Stimulated activated CD8-positive, alpha-beta memory T cell treated with anti-CD3 and anti-CD28 coated beads, Interleukin-15, amount 100 ng/mL, for 24 hours (primary cell): ENCODE data around the gene CCBE1.

Source experiments
- DNase-seq: peaks from one replicate; pipeline ENCODE4 v3.0.0-alpha.2; 2020; ENCODE audit warnings: low read depth

The CCBE1 gene

GRCh38 chr18:59492756-59493421 lies 204.3 kb downstream of the CCBE1 start:
- no peak for DNase-seq

- DNase-seq = no peak
Measured at GRCh38 chr18:59488899-59489298, 208.3 kb downstream of the CCBE1 start.

GRCh38 chr18:59485382-59485781 lies 211.8 kb downstream of the CCBE1 start:
- DNase-seq = no peak

- DNase-seq = no peak
Measured at GRCh38 chr18:59484561-59485328, 212.5 kb downstream of the CCBE1 start.

- DNase-seq = no peak
Measured at GRCh38 chr18:59484131-59484530, 213.1 kb downstream of the CCBE1 start.

GRCh38 chr18:59481436-59481835 lies 215.8 kb downstream of the CCBE1 start:
- DNase-seq = no peak

GRCh38 chr18:59479776-59480175 lies 217.4 kb downstream of the CCBE1 start:
- no peak for DNase-seq

- DNase-seq = no peak
Measured at GRCh38 chr18:59478591-59478990, 218.6 kb downstream of the CCBE1 start.

- DNase-seq = no peak
Measured at GRCh38 chr18:59477849-59478248, 219.4 kb downstream of the CCBE1 start.

GRCh38 chr18:59470561-59471121 lies 226.6 kb downstream of the CCBE1 start:
- no peak for DNase-seq

- no peak for DNase-seq
Measured at GRCh38 chr18:59469463-59470180, 227.6 kb downstream of the CCBE1 start.

GRCh38 chr18:59468821-59469220 lies 228.4 kb downstream of the CCBE1 start:
- no peak for DNase-seq

GRCh38 chr18:59467497-59467896 lies 229.7 kb downstream of the CCBE1 start:
- DNase-seq = no peak

- DNase-seq = no peak
Measured at GRCh38 chr18:59466980-59467379, 230.2 kb downstream of the CCBE1 start.

GRCh38 chr18:59464486-59464885 lies 232.7 kb downstream of the CCBE1 start:
- no peak for DNase-seq

GRCh38 chr18:59461171-59461570 lies 236.1 kb downstream of the CCBE1 start:
- no peak for DNase-seq

GRCh38 chr18:59460072-59460420 lies 237.2 kb downstream of the CCBE1 start:
- no peak for DNase-seq

- DNase-seq = no peak
Measured at GRCh38 chr18:59459369-59460071, 237.7 kb downstream of the CCBE1 start.

- no peak for DNase-seq
Measured at GRCh38 chr18:59458575-59458974, 238.6 kb downstream of the CCBE1 start.

GRCh38 chr18:59456657-59457056 lies 240.6 kb downstream of the CCBE1 start:
- DNase-seq = no peak

GRCh38 chr18:59455728-59456276 lies 241.4 kb downstream of the CCBE1 start:
- DNase-seq = no peak
